ENCODE data around the gene VPS37C.
"Not testable (repeated sequence)": the region's sequence is repeated elsewhere in the genome, so short reads cannot be mapped to it uniquely, and the experiment has no call there.

The VPS37C gene

DNA sequence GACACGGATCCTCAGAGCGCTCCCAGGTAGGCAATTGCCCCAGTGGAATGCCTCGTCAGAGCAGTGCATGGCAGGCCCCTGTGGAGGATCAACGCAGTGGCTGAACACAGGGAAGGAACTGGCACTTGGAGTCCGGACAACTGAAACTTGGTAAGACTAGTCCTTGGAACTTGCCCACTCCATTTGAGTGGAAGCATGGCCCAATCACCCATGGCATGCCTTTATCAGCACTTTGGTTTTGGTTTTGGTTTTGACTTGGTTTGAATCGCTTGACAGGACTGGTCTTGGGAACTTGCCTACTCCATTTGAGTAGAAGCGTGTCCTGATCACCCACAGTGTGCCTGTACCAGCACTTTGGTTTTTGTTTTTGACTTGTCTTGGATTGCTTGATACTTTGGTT lies 67.1 kb downstream of the VPS37C start:
- not testable (repeated sequence) for DNase-seq (ENCODE audit: low read depth in 2 of 2)

GRCh38 chr11:61092908-61093763 lies 68.1 kb downstream of the VPS37C start:
- DNase-seq (ENCODE audit: low read depth in 2 of 2), result no peak

GRCh38 chr11:61092280-61092766 lies 68.9 kb downstream of the VPS37C start:
- peak in 1 of 2 donors; percentile 63 for DNase-seq (ENCODE audit: low read depth in 2 of 2)

GRCh38 chr11:61091373-61092279 lies 69.6 kb downstream of the VPS37C start:
- peak in 1 of 2 donors; percentile 67 for DNase-seq (ENCODE audit: low read depth in 2 of 2)

- no peak for DNase-seq (ENCODE audit: low read depth in 2 of 2)
Observed at GRCh38 chr11:61090982-61091372, 70.2 kb downstream of the VPS37C start.

DNA sequence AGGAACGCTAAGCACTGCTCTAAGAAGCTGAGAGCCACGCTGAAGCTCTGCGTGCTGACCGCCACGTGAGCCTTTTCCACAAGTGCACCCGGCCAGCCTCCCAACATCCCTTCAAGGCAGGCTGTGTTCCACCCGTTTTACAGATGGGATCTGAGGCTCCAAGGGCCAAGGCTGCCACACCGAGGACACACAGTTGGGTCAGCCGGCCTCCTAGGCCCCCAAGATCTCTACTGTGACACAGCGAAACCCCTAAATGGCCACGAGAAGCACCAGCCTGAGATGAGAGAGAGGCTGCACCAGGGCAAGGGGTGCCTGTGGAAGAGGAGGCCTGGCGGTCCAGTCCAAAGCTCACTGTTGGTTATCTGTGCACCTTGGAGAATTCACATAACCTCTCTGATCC lies 70.7 kb downstream of the VPS37C start:
- no peak for DNase-seq (ENCODE audit: low read depth in 2 of 2)

GRCh38 chr11:61089806-61090491 lies 71.3 kb downstream of the VPS37C start:
- DNase-seq (ENCODE audit: low read depth in 2 of 2), result no peak

DNA sequence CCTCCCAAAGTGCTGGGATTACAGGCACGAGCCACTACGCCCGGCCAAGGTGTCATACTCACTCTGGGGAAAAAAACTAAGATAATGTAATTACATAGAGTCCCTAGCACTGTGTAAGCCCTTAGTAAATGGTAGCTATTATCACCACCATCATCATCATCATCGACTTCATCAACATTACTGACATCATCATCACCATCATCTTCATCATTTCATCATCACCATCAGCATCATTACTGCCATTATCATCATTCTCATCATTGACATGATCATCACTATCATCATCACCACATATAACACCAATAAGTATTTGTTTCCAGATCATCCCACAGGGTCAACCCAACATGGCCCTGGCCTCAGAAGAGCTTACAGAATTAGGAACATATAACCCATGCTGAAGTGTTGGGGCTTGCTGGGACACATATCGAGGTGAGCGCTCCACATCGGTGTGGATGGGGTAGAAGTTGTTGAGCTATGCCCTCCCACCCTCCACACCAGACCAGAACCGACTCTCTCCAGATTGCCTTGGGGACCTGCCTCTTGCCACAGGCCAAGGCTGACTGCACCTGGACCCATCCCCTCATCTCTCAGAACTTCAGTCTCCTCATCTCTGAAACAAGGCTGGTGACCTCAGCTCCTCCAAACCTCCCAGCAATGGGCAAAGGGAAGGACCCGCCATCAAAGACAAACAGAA lies 73.7 kb downstream of the VPS37C start:
- DNase-seq (ENCODE audit: low read depth in 2 of 2), result no peak

DNA sequence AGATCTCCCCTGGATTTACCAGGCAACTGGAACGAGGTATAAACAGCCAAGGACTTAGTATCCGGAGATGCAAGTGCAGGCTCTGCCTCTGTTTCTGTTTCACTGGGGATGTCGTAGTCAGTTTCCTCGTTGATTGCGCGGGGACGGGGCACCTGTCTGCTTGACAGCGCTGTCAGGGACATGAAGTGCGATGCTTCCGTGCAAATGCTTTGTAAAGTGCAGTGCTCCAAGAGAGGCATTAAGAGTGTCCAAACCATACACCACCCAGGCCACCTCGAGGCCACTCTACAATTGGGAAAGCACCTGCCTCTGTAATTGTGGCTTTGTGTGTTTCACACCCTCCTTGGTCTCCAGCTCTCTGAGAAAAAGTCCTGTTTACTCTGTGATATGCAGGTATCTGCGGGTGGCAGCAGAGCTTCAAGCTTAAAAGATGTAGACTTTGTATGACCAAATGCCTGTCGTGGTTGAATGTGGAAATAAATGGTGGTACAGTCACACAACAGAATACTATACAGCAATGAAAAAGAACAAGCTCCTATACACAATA lies 77.6 kb downstream of the VPS37C start:
- no peak for DNase-seq (ENCODE audit: low read depth in 2 of 2)

DNA sequence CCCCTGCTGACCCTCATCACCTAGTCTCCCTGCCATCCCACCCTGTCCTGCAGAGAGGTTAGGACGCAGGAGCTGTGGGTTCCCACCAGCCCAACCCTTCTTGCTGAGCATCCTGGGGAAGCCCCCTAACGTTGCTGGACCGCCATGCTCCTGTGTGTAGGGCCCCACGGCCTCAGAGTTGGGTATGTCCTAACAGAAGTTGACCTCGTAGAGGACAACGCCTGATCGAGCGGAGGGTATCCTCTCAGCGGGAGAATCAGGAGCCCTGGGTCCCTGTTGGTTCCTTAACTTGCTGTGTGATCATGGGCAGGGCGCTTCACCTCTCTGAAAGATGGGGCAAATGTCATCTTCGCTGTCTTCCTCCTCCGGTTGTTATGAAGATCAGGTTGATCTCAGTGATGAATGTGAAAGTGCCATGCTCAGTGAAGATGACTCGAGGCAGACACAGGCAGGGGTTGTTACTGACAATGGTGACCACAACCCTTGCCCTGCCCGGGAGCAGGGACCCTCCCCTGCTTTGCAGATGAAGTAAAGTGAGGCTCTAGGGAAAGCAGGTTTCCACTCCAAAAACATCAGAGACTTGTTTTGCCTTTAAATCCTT lies 78.2 kb downstream of the VPS37C start:
- DNase-seq (ENCODE audit: low read depth in 2 of 2), result no peak

GRCh38 chr11:61082062-61082870 lies 79.0 kb downstream of the VPS37C start:
- no peak for DNase-seq (ENCODE audit: low read depth in 2 of 2)

- no peak for DNase-seq (ENCODE audit: low read depth in 2 of 2)
Observed at GRCh38 chr11:61080986-61081590, 80.1 kb downstream of the VPS37C start.

DNA sequence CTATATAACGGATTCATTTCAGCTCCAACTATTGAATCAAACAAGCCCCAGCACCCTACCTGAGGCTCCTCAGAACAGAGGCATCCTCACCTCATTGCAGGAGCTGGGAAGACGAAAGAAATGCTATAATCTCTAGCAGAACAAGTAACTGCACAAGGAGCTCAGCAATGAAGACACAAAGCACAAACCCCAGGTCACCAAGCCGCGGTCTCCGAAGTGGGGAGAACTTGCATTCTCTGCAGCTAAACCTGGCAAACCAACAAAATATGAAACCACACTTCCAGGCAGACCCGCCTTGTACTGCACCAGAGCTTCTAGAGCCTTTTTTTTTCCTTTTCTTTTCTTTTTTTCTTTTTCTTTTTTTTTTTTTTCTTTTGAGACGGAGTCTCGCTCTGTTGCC lies 80.7 kb downstream of the VPS37C start:
- no peak for DNase-seq (ENCODE audit: low read depth in 2 of 2)
